Measurements from ENCODE around the gene ZNF662. TPM values are rescaled to one million over a fixed set of nuclear protein-coding genes. Genes with fewer than 3 reads are reported as not detected.

Gene ZNF662
- total RNA-seq, 2 experiments from 2014 or later, result not detected

- no peak for DNase-seq (ENCODE audit: low spot score)
- Histone ChIP-seq H3K9me2 (ENCODE audit: insufficient read depth, low read length) (no peaks in the 10 kb centered on the region), H3K27ac (ENCODE audit: low read depth, low read length, poor library complexity, severe bottlenecking) (no peak overlapping the region), H3K79me2 (ENCODE audit: insufficient read depth, low read depth, low read length) (no peaks in the 10 kb centered on the region), H3K4me3 (ENCODE audit: low read depth, low read length, poor library complexity, severe bottlenecking) (no peak overlapping the region), H3K36me3 (ENCODE audit: insufficient read depth, low read length) (no peaks in the 10 kb centered on the region), H4K20me1 (ENCODE audit: insufficient read depth, low read length) (no peaks in the 10 kb centered on the region), H2AFZ (ENCODE audit: low read length) (no peak overlapping the region), H3K9me3 (ENCODE audit: low read length) (no peaks in the 10 kb centered on the region), H3K4me1 (ENCODE audit: insufficient read depth, low read length, poor library complexity, severe bottlenecking) (no peaks in the 10 kb centered on the region), H3K4me2 (ENCODE audit: low read length) (no peak overlapping the region)
- BruUV-seq (replicated peaks), result no TSS peak
- no peak for TF ChIP-seq EZH2phosphoT487 (IDR thresholded peaks at IDR 0.05; ENCODE audit: borderline replicate concordance, low read depth, low read length)
- no peak for TF ChIP-seq CTCF (conservative IDR thresholded peaks at IDR 0.05; ENCODE audit: low read length)
- ChIA-PET POLR2A (no interaction called here), CTCF (ENCODE audit: unreplicated experiment) (no interaction called here)
- intact Hi-C loops (cut with micrococcal nuclease; ENCODE audit: unreplicated experiment), result no loop called here
Measured at GRCh38 chr3:42873221-42873982, 32.5 kb upstream of the ZNF662 start.

- TF ChIP-seq EZH2phosphoT487 (IDR thresholded peaks at IDR 0.05; ENCODE audit: borderline replicate concordance, low read depth, low read length) (no peak), CTCF (conservative IDR thresholded peaks at IDR 0.05; ENCODE audit: low read length) (no peak)
- ChIA-PET POLR2A (no interaction called here), CTCF (ENCODE audit: unreplicated experiment) (no interaction called here)
- Histone ChIP-seq H3K9me3 (ENCODE audit: low read length) (no peaks in the 10 kb centered on the region), H3K9me2 (ENCODE audit: insufficient read depth, low read length) (no peaks in the 10 kb centered on the region), H3K27ac (ENCODE audit: low read depth, low read length, poor library complexity, severe bottlenecking) (no peak overlapping the region), H3K4me2 (ENCODE audit: low read length) (no peak overlapping the region), H3K4me3 (ENCODE audit: low read depth, low read length, poor library complexity, severe bottlenecking) (no peak overlapping the region), H2AFZ (ENCODE audit: low read length) (no peak overlapping the region), H4K20me1 (ENCODE audit: insufficient read depth, low read length) (no peaks in the 10 kb centered on the region), H3K79me2 (ENCODE audit: insufficient read depth, low read depth, low read length) (no peaks in the 10 kb centered on the region), H3K4me1 (ENCODE audit: insufficient read depth, low read length, poor library complexity, severe bottlenecking) (no peaks in the 10 kb centered on the region), H3K36me3 (ENCODE audit: insufficient read depth, low read length) (no peaks in the 10 kb centered on the region)
- intact Hi-C loops (cut with micrococcal nuclease; ENCODE audit: unreplicated experiment), result no loop called here
- no TSS peak for BruUV-seq (replicated peaks)
- no peak for DNase-seq (ENCODE audit: low spot score)
Measured at GRCh38 chr3:42874749-42875148, 31.2 kb upstream of the ZNF662 start.

Measured in OCI-LY7 (cell line).